H9 (cell line): ENCODE data around the gene SLC17A6. TPM values are rescaled to one million over a fixed set of nuclear protein-coding genes. Genes with fewer than 3 reads are reported as not detected.

Experiments used
- DNase-seq: peaks from one replicate; pipeline ENCODE4 v3.0.0-alpha.2; 2017
- H2AFZ ChIP-seq: one replicate; pipeline ENCODE4 v1.6.1; 2013; ENCODE audit warnings: mild to moderate bottlenecking, low read length, control low read depth, moderate library complexity
- H2AK5ac ChIP-seq: 2 replicates; pipeline ENCODE4 v1.6.1; 2013; ENCODE audit warnings: low read length, control low read depth, mixed read lengths; ENCODE audit not compliant: insufficient read length
- H2BK120ac ChIP-seq: one replicate; pipeline ENCODE4 v1.6.1; 2013; ENCODE audit warnings: low read depth, mild to moderate bottlenecking, low read length, control low read depth, inconsistent platforms; ENCODE audit not compliant: poor library complexity, severe bottlenecking
- H2BK12ac ChIP-seq: 2 replicates; pipeline ENCODE4 v1.6.1; 2013; ENCODE audit warnings: low read length, control low read depth, mixed read lengths, low read depth; ENCODE audit not compliant: insufficient read length
- H2BK15ac ChIP-seq: 2 replicates; pipeline ENCODE4 v1.6.1; 2013; ENCODE audit warnings: low read depth, low read length, control low read depth
- H2BK20ac ChIP-seq: one replicate; pipeline ENCODE4 v1.6.1; 2013; ENCODE audit warnings: low read depth, mild to moderate bottlenecking, low read length, control low read depth, inconsistent platforms; ENCODE audit not compliant: poor library complexity, severe bottlenecking
- H2BK5ac ChIP-seq: 2 replicates; pipeline ENCODE4 v1.6.1; 2013; ENCODE audit warnings: low read length, control low read depth, mixed read lengths; ENCODE audit not compliant: insufficient read length
- H3K14ac ChIP-seq: 2 replicates; pipeline ENCODE4 v1.6.1; 2013; ENCODE audit warnings: low read length, control low read depth; ENCODE audit not compliant: insufficient read depth
- H3K18ac ChIP-seq: 2 replicates; pipeline ENCODE4 v1.6.1; 2013; ENCODE audit warnings: low read depth, mild to moderate bottlenecking, mixed read lengths, low read length, control low read depth; ENCODE audit not compliant: insufficient read length
- H3K23ac ChIP-seq: 2 replicates; pipeline ENCODE4 v1.6.1; 2013; ENCODE audit warnings: low read length, control low read depth, mixed read lengths, low read depth; ENCODE audit not compliant: insufficient read length
- H3K23me2 ChIP-seq: 2 replicates; pipeline ENCODE4 v1.6.1; 2013; ENCODE audit warnings: low read depth, mild to moderate bottlenecking, mixed read lengths, low read length, control low read depth; ENCODE audit not compliant: insufficient read length, poor library complexity, severe bottlenecking
- H3K27ac ChIP-seq: 2 replicates; pipeline ENCODE4 v1.5.1; 2013; ENCODE audit warnings: low read length, control low read depth, mixed read lengths, low read depth; ENCODE audit not compliant: insufficient read length
- H3K27me3 ChIP-seq: 2 replicates; pipeline ENCODE4 v1.6.1; 2013; ENCODE audit warnings: low read length, control low read depth, inconsistent platforms; ENCODE audit not compliant: insufficient read depth
- H3K4ac ChIP-seq: 2 replicates; pipeline ENCODE4 v1.6.1; 2013; ENCODE audit warnings: low read depth, mild to moderate bottlenecking, control low read depth, inconsistent platforms, low read length, moderate library complexity
- H3K4me1 ChIP-seq: 2 replicates; pipeline ENCODE4 v1.6.1; 2013; ENCODE audit warnings: low read length, control low read depth, inconsistent platforms; ENCODE audit not compliant: insufficient read depth
- H3K4me2 ChIP-seq: 2 replicates; pipeline ENCODE4 v1.6.1; 2013; ENCODE audit warnings: low read length, control low read depth, mixed read lengths; ENCODE audit not compliant: insufficient read length, insufficient read depth
- H3K56ac ChIP-seq: 2 replicates; pipeline ENCODE4 v1.6.1; 2013; ENCODE audit warnings: low read depth, mild to moderate bottlenecking, mixed read lengths, low read length, control low read depth; ENCODE audit not compliant: insufficient read length
- H3K79me1 ChIP-seq: 2 replicates; pipeline ENCODE4 v1.6.1; 2013; ENCODE audit warnings: low read depth, mild to moderate bottlenecking, moderate library complexity, low read length, control low read depth, inconsistent platforms; ENCODE audit not compliant: insufficient read depth, poor library complexity, severe bottlenecking
- H3K79me2 ChIP-seq: 2 replicates; pipeline ENCODE4 v1.6.1; 2013; ENCODE audit warnings: low read length, control low read depth, inconsistent platforms; ENCODE audit not compliant: insufficient read depth
- H3K9ac ChIP-seq: 2 replicates; pipeline ENCODE4 v1.6.1; 2013; ENCODE audit warnings: low read length, control low read depth, mixed read lengths; ENCODE audit not compliant: insufficient read length; ENCODE audit errors: extremely low read depth
- H3K9me3 ChIP-seq: one replicate; pipeline ENCODE4 v1.6.1; 2013; ENCODE audit warnings: low read depth, low read length, inconsistent platforms; ENCODE audit not compliant: control insufficient read depth
- H3T11ph ChIP-seq: one replicate; pipeline ENCODE4 v1.6.1; 2013; ENCODE audit warnings: mild to moderate bottlenecking, low read length, control low read depth, inconsistent platforms
- H4K20me1 ChIP-seq: one replicate; pipeline ENCODE4 v1.6.1; 2013; ENCODE audit not compliant: control insufficient read depth, insufficient read length, insufficient read depth
- H4K5ac ChIP-seq: 2 replicates; pipeline ENCODE4 v1.6.1; 2013; ENCODE audit warnings: low read depth, mild to moderate bottlenecking, mixed read lengths, low read length, control low read depth; ENCODE audit not compliant: insufficient read length
- H4K8ac ChIP-seq: replicated peaks from 2 replicates; pipeline ENCODE4 v1.6.1; 2013; ENCODE audit warnings: low read length, control low read depth, mixed read lengths, low read depth; ENCODE audit not compliant: insufficient read length
- H4K91ac ChIP-seq: 2 replicates; pipeline ENCODE4 v1.6.1; 2013; ENCODE audit warnings: low read depth, mild to moderate bottlenecking, moderate library complexity, mixed read lengths, low read length, control low read depth; ENCODE audit not compliant: insufficient read length
- H3K27ac Mint-ChIP-seq, 3 experiments: 2 replicates in 2 of 3; 3 replicates in 1 of 3; pipeline ENCODE4 v1.8.0; 2020 to 2021; ENCODE audit warnings: mixed read lengths in 3 of 3, mild to moderate bottlenecking in 1 of 3, moderate library complexity in 1 of 3
- H3K27me3 Mint-ChIP-seq: 2 replicates; pipeline ENCODE4 v1.8.0; 2021; ENCODE audit warnings: low read depth, mild to moderate bottlenecking, moderate library complexity, mixed read lengths
- H3K36me3 Mint-ChIP-seq, 3 experiments: 2 replicates in 2 of 3; 3 replicates in 1 of 3; pipeline ENCODE4 v1.8.0; 2020 to 2021; ENCODE audit warnings: low read depth in 3 of 3, mixed read lengths in 3 of 3; ENCODE audit not compliant: insufficient read depth in 1 of 3
- H3K4me1 Mint-ChIP-seq, 2 experiments: 2 replicates each; pipeline ENCODE4 v1.8.0; 2020; ENCODE audit warnings: mixed read lengths in 2 of 2
- H3K4me3 Mint-ChIP-seq, 2 experiments: 2 replicates in 1 of 2; 3 replicates in 1 of 2; pipeline ENCODE4 v1.8.0; 2020 to 2021; ENCODE audit warnings: mild to moderate bottlenecking in 2 of 2, mixed read lengths in 2 of 2, moderate library complexity in 1 of 2
- H3K9me3 Mint-ChIP-seq, 2 experiments: 2 replicates in 1 of 2; 3 replicates in 1 of 2; pipeline ENCODE4 v1.8.0; 2020; ENCODE audit warnings: mild to moderate bottlenecking in 2 of 2, mixed read lengths in 2 of 2, moderate library complexity in 1 of 2
- WGBS: extraction: QIAGEN DNeasy Blood & Tissue Kit; methylation state at CpG from one replicate; pipeline ENCODE4 v1.1.7; 2013; ENCODE audit warnings: missing lambda C conversion rate, low lambda C conversion rate, mixed read lengths; ENCODE audit not compliant: insufficient read length; ENCODE audit errors: extremely low coverage; 5-methylcytosine and 5-hydroxymethylcytosine counted together
- total RNA-seq: library from RNA; stranded (reverse); gene quantifications from 2 replicates; pipeline ENCODE4 v1.2.1, GENCODE V29; 2021
- TF ChIP-seq, protein P1 (sequence below): fragments of 200-600 bp; sonication (generic); conservative IDR thresholded peaks from 3 replicates; pipeline ENCODE4 v1.8.0; 2021; ENCODE audit warnings: antibody characterized with exemption, mild to moderate bottlenecking

Gene SLC17A6
- total RNA-seq, 1 experiment from 2014 or later, result not detected

DNA sequence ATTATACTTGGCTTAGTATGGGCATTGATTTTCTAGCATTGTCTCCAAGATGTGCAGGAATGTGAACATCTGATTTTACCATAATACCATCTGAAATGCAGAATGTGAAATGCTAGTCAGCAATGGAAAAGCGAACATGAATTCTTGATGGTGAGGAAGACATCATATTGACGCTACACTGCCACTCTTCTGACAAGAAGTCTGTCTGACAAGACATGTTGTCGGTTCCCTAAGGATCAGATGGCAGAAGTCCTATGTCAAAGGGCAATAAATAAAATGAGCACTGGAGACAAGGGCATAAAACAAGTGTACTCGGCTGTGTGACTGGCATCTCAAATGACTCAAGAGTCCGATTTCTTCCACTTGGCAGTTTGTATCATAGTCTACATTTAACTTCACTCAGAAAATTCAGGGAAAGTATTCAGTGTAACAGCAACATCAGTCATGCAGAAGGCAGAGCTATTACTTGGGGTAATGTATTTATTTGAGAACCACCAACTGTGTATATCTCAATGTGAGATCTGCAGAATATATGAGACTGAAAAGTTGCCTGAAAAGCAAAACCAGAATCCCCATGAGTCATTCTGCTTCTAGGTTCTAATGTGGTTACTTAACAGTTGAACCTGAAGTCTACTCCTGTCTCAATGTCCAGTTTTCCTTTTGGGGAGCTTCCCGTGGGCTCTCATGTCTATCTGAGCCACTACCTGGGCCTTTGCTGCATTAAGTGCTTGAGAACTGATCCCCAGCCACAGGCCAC, 51.5 kb downstream of the SLC17A6 start:
- H2BK15ac ChIP-seq, result no peak overlapping the region

More for the DNA sequence above, 51.5 kb downstream of the SLC17A6 start:
- no peak overlapping the region for H4K5ac ChIP-seq
- no peak overlapping the region for H3K56ac ChIP-seq
- H3K4me3 Mint-ChIP-seq, result no peak overlapping the region
- no peak overlapping the region for H2BK120ac ChIP-seq
- H3K23ac ChIP-seq, result no peak overlapping the region
- H3K9ac ChIP-seq, result no peak overlapping the region
- H3K4ac ChIP-seq, result no peak overlapping the region
- H3K79me2 ChIP-seq, result no peaks in the 10 kb centered on the region
- no peak overlapping the region for H2AFZ ChIP-seq
- H3K9me3 ChIP-seq, result no peaks in the 10 kb centered on the region
- no peaks in the 10 kb centered on the region for H3K23me2 ChIP-seq
- no peaks in the 10 kb centered on the region for H3K4me1 ChIP-seq
- H3K36me3 Mint-ChIP-seq, result no peaks in the 10 kb centered on the region
- H3K27ac Mint-ChIP-seq, result no peak overlapping the region
- no peaks in the 10 kb centered on the region; the same call in 1 of the 2 replicates for H3K27me3 Mint-ChIP-seq
- no peak overlapping the region for H3K4me2 ChIP-seq
- no peak overlapping the region for H3K18ac ChIP-seq
- no peaks in the 10 kb centered on the region for H3K9me3 Mint-ChIP-seq
- no peak overlapping the region for H2BK12ac ChIP-seq
- no peaks in the 10 kb centered on the region for H4K20me1 ChIP-seq
- no peak overlapping the region for H3K27ac ChIP-seq
- DNase-seq, result no peak
- no peak overlapping the region for H2AK5ac ChIP-seq
- H2BK20ac ChIP-seq, result no peak overlapping the region
- no peak overlapping the region for H3K14ac ChIP-seq
- H3K4me1 Mint-ChIP-seq, result no peaks in the 10 kb centered on the region
- H3K79me1 ChIP-seq, result no peaks in the 10 kb centered on the region
- H4K8ac ChIP-seq, result no peak overlapping the region
- TF ChIP-seq, protein P1, sequence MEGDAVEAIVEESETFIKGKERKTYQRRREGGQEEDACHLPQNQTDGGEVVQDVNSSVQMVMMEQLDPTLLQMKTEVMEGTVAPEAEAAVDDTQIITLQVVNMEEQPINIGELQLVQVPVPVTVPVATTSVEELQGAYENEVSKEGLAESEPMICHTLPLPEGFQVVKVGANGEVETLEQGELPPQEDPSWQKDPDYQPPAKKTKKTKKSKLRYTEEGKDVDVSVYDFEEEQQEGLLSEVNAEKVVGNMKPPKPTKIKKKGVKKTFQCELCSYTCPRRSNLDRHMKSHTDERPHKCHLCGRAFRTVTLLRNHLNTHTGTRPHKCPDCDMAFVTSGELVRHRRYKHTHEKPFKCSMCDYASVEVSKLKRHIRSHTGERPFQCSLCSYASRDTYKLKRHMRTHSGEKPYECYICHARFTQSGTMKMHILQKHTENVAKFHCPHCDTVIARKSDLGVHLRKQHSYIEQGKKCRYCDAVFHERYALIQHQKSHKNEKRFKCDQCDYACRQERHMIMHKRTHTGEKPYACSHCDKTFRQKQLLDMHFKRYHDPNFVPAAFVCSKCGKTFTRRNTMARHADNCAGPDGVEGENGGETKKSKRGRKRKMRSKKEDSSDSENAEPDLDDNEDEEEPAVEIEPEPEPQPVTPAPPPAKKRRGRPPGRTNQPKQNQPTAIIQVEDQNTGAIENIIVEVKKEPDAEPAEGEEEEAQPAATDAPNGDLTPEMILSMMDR, result no peak
- no peak overlapping the region for H3T11ph ChIP-seq
- H3K27me3 ChIP-seq, result no peaks in the 10 kb centered on the region
- no peak overlapping the region for H4K91ac ChIP-seq
- H2BK5ac ChIP-seq, result no peak overlapping the region
- no CpG with 5 or more reads among the region's 6 CpGs for WGBS
